Endothelial cell of umbilical vein (primary cell): ENCODE measurements around the gene CRKL.

Experiments used
- CTCF ChIP-seq, 2 donors: IDR thresholded peaks; 1 replicate in 1 of 2; 2 replicates in 1 of 2; pipeline ENCODE4 v1.5.1; 2011; ENCODE audit warnings: low read length in 2 of 2, mild to moderate bottlenecking in 2 of 2, moderate library complexity in 2 of 2, control low read depth in 1 of 2, inconsistent platforms in 1 of 2, low read depth in 1 of 2; ENCODE audit not compliant: insufficient read depth in 1 of 2; ENCODE audit errors: extremely low read depth in 1 of 2
- EZH2 ChIP-seq: IDR thresholded peaks from 2 replicates; pipeline ENCODE4 v1.6.1; 2012; ENCODE audit warnings: borderline replicate concordance, low read depth, mild to moderate bottlenecking, moderate library complexity, low read length, inconsistent platforms; ENCODE audit not compliant: severe bottlenecking

- TF ChIP-seq EZH2 (no peak), CTCF (IDR thresholded peaks at IDR 0.05; ENCODE audit: extremely low read depth in 1 of 2, insufficient read depth in 1 of 2, low read depth in 1 of 2, low read length in 2 of 2) (no peak)
Measured at GRCh38 chr22:20970939-20971657, 53.9 kb downstream of the CRKL start.
